Loucy (cell line): ENCODE data around the gene DEFB132.
"Not testable (repeated sequence)": the region's sequence is repeated elsewhere in the genome, so short reads cannot be mapped to it uniquely, and the experiment has no call there.

Experiments
- H2AFZ ChIP-seq: fragments of 200-600 bp; sonication (generic); 2 replicates; pipeline ENCODE4 v1.6.0; 2016; ENCODE audit warnings: antibody characterized with exemption, mild to moderate bottlenecking, low read length, moderate library complexity
- H3F3A ChIP-seq: fragments of 200-600 bp; 2 replicates; pipeline ENCODE4 v1.6.0; 2016; ENCODE audit warnings: antibody characterized with exemption, low read depth, mild to moderate bottlenecking
- H3K27me3 ChIP-seq: fragments of 200-600 bp; sonication (generic); 2 replicates; pipeline ENCODE4 v1.6.1; 2014; ENCODE audit warnings: low read length, mild to moderate bottlenecking; ENCODE audit not compliant: insufficient read depth, poor library complexity, severe bottlenecking
- H3K36me3 ChIP-seq: fragments of 200-600 bp; sonication (generic); 2 replicates; pipeline ENCODE4 v1.6.1; 2016; ENCODE audit warnings: low read length; ENCODE audit not compliant: insufficient read depth
- H3K4me1 ChIP-seq: fragments of 200-600 bp; sonication (generic); 2 replicates; pipeline ENCODE4 v1.5.1; 2014; ENCODE audit warnings: low read length, mild to moderate bottlenecking; ENCODE audit not compliant: insufficient read depth, poor library complexity, severe bottlenecking
- H3K4me2 ChIP-seq: fragments of 200-600 bp; sonication (generic); 2 replicates; pipeline ENCODE4 v1.6.0; 2014; ENCODE audit warnings: antibody characterized with exemption, low read length, low read depth, mild to moderate bottlenecking; ENCODE audit not compliant: poor library complexity, severe bottlenecking
- H3K4me3 ChIP-seq: fragments of 200-600 bp; sonication (generic); 2 replicates; pipeline ENCODE4 v1.5.1; 2014; ENCODE audit warnings: low read length, mild to moderate bottlenecking, mixed read lengths; ENCODE audit not compliant: poor library complexity, severe bottlenecking
- H3K79me2 ChIP-seq: fragments of 200-600 bp; sonication (generic); 2 replicates; pipeline ENCODE4 v1.6.1; 2014; ENCODE audit warnings: low read length; ENCODE audit not compliant: insufficient read depth
- H3K9ac ChIP-seq: fragments of 200-600 bp; sonication (generic); 2 replicates; pipeline ENCODE4 v1.6.0; 2014; ENCODE audit warnings: mild to moderate bottlenecking, low read depth, low read length, moderate library complexity; ENCODE audit not compliant: poor library complexity, severe bottlenecking
- H3K9me2 ChIP-seq: fragments of 200-600 bp; sonication (generic); replicated peaks from 2 replicates; pipeline ENCODE4 v1.6.1; 2016; ENCODE audit warnings: low read depth, low read length, mixed read lengths
- H3K9me3 ChIP-seq: fragments of 200-600 bp; sonication (generic); 2 replicates; pipeline ENCODE4 v1.6.1; 2014; ENCODE audit warnings: mild to moderate bottlenecking, antibody characterized with exemption, low read length, low read depth; ENCODE audit not compliant: insufficient read depth
- H4K20me1 ChIP-seq: fragments of 200-600 bp; sonication (generic); 2 replicates; pipeline ENCODE4 v1.6.0; 2014; ENCODE audit warnings: antibody characterized with exemption, low read length, mild to moderate bottlenecking; ENCODE audit not compliant: insufficient read depth, poor library complexity, severe bottlenecking
- EZH2phosphoT487 ChIP-seq: fragments of 200-600 bp; IDR thresholded peaks from 2 replicates; pipeline ENCODE4 v1.6.1; 2018; ENCODE audit warnings: antibody characterized with exemption, mild to moderate bottlenecking, moderate library complexity, borderline replicate concordance
- TF ChIP-seq, protein P1 (sequence below): fragments of 200-600 bp; sonication (generic); conservative IDR thresholded peaks from 2 replicates; pipeline ENCODE4 v1.5.1; 2014; ENCODE audit warnings: mild to moderate bottlenecking, antibody characterized with exemption, low read length

The DEFB132 gene

DNA sequence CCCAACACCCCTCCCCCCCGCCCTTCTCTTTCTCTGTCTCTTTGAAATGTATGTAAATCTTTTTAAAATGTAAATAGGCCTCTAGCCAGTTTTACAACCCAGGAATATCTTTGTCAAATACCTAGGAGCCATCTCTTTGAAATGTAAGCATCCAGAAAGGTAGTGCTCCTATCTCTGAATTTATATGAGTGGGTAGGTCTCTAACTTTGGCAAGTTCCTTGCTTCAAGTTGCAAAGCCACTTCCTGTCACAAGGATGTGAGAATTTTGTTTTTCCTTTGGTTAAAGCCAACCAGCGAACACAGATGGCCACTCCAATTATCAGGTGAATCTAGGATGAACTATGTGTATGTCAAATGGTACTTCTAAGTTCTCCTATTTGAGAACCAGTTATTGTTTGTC is 6.2 kb upstream of the DEFB132 start:
- peak overlapping the region; percentile 25 for H3K4me3 ChIP-seq
- TF ChIP-seq, protein P1, sequence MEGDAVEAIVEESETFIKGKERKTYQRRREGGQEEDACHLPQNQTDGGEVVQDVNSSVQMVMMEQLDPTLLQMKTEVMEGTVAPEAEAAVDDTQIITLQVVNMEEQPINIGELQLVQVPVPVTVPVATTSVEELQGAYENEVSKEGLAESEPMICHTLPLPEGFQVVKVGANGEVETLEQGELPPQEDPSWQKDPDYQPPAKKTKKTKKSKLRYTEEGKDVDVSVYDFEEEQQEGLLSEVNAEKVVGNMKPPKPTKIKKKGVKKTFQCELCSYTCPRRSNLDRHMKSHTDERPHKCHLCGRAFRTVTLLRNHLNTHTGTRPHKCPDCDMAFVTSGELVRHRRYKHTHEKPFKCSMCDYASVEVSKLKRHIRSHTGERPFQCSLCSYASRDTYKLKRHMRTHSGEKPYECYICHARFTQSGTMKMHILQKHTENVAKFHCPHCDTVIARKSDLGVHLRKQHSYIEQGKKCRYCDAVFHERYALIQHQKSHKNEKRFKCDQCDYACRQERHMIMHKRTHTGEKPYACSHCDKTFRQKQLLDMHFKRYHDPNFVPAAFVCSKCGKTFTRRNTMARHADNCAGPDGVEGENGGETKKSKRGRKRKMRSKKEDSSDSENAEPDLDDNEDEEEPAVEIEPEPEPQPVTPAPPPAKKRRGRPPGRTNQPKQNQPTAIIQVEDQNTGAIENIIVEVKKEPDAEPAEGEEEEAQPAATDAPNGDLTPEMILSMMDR, result no peak
- no peak for TF ChIP-seq EZH2phosphoT487
- no peaks in the 10 kb centered on the region for H3K36me3 ChIP-seq
- no peaks in the 10 kb centered on the region for H3K79me2 ChIP-seq
- H3K4me2 ChIP-seq, result peak overlapping the region; percentile 46
- no peaks in the 10 kb centered on the region for H3K9me2 ChIP-seq
- no peaks in the 10 kb centered on the region for H3K27me3 ChIP-seq
- peak overlapping the region; percentile 14; the same call in 1 of the 2 replicates for H2AFZ ChIP-seq
- H3K9me3 ChIP-seq, result no peaks in the 10 kb centered on the region
- H4K20me1 ChIP-seq, result no peaks in the 10 kb centered on the region
- H3F3A ChIP-seq, result no peaks in the 10 kb centered on the region
- H3K9ac ChIP-seq, result no peak overlapping the region
- peaks cover 25% of the 10 kb centered on the region for H3K4me1 ChIP-seq

- H3K9me2 ChIP-seq, result no peaks in the 10 kb centered on the region
- no peaks in the 10 kb centered on the region for H4K20me1 ChIP-seq
- peaks cover 25% of the 10 kb centered on the region for H3K4me1 ChIP-seq
- H2AFZ ChIP-seq, result no peak overlapping the region
- no peak overlapping the region for H3K4me3 ChIP-seq
- H3F3A ChIP-seq, result no peaks in the 10 kb centered on the region
- H3K79me2 ChIP-seq, result no peaks in the 10 kb centered on the region
- H3K4me2 ChIP-seq, result no peak overlapping the region
- H3K36me3 ChIP-seq, result no peaks in the 10 kb centered on the region
- H3K27me3 ChIP-seq, result no peaks in the 10 kb centered on the region
- TF ChIP-seq, protein P1, result no peak
- TF ChIP-seq EZH2phosphoT487, result no peak
- H3K9ac ChIP-seq, result no peak overlapping the region
- no peaks in the 10 kb centered on the region for H3K9me3 ChIP-seq
Measured at GRCh38 chr20:252801-253200, 4.7 kb upstream of the DEFB132 start.

DNA sequence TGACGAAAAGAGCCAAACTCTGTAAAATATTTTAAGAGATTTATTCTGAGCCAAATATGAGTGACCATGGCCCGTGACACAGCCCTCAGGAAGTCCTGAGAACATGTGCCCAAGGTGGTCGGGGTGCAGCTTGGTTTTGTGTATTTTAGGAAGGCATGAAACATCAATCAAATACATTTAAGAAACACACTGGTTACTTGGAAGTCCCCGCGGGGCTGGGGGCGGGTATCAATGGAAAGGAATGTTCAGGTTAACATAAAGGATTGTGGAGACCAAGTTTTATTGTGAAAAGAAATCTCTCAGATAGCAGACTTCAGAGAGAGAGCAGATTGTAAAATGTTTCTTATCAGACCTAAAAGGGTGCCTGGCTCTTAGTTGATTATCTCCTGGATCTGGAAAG is 4.1 kb upstream of the DEFB132 start:
- not testable (repeated sequence) for H3K9ac ChIP-seq, H2AFZ ChIP-seq, H3F3A ChIP-seq, H3K9me3 ChIP-seq, H3K4me2 ChIP-seq, H3K79me2 ChIP-seq, H3K4me3 ChIP-seq, H3K36me3 ChIP-seq, H3K27me3 ChIP-seq, H4K20me1 ChIP-seq, H3K9me2 ChIP-seq
- peaks cover 30% of the 10 kb centered on the region for H3K4me1 ChIP-seq

DNA sequence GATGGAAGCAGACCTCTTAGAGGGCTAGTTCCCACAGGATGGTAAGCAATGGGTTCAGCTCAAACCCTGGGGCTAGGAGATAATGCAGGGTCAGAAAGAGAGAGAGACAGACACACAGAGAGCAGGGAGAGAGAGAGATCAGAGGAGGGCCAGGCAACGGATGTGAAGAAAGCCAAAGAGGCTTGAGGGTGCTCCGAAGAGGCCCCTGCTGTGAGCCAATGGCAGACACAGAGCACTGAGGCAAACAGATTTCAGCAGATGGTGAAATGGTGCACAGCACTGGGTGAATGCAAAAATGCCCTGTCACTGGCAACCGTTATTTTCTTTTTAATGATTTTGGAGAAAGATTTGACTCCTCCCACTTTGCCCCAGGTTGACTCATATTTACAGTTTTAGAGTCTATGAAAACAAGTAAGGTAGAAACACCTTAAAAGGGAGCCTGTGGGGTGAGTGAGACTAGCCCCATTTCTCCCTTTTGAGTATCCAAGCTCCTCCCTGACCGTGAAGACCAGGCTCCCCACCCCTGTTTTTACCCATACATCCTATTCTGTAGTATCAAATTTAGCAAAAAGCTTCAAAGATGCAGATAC is 840 bp downstream of the DEFB132 start:
- Histone ChIP-seq H3K4me3 (no peak overlapping the region), H4K20me1 (no peaks in the 10 kb centered on the region), H3F3A (no peaks in the 10 kb centered on the region), H3K9ac (no peak overlapping the region), H3K9me3 (no peaks in the 10 kb centered on the region), H3K27me3 (no peaks in the 10 kb centered on the region), H2AFZ (peak overlapping the region; percentile 71; the same call in 1 of the 2 replicates), H3K79me2 (no peaks in the 10 kb centered on the region), H3K36me3 (no peaks in the 10 kb centered on the region), H3K9me2 (no peaks in the 10 kb centered on the region), H3K4me1 (peaks cover 18% of the 10 kb centered on the region), H3K4me2 (peak overlapping the region; percentile 6)
- TF ChIP-seq, protein P1, result no peak
- no peak for TF ChIP-seq EZH2phosphoT487
